AG10803 (cell line): ENCODE measurements around the gene GPSM1.

Source experiments
- DNase-seq: peaks from one replicate; pipeline ENCODE4 v3.0.0; 2010; ENCODE audit warnings: low read depth
- H3K4me3 ChIP-seq: 2 replicates; pipeline ENCODE4 v1.5.1; 2011; ENCODE audit warnings: mild to moderate bottlenecking, low read length, control low read depth
- TF ChIP-seq, protein P1 (sequence below): conservative IDR thresholded peaks from 2 replicates; pipeline ENCODE4 v1.5.1; 2011; ENCODE audit warnings: mild to moderate bottlenecking, low read length, control low read depth, inconsistent platforms

Gene GPSM1

DNA sequence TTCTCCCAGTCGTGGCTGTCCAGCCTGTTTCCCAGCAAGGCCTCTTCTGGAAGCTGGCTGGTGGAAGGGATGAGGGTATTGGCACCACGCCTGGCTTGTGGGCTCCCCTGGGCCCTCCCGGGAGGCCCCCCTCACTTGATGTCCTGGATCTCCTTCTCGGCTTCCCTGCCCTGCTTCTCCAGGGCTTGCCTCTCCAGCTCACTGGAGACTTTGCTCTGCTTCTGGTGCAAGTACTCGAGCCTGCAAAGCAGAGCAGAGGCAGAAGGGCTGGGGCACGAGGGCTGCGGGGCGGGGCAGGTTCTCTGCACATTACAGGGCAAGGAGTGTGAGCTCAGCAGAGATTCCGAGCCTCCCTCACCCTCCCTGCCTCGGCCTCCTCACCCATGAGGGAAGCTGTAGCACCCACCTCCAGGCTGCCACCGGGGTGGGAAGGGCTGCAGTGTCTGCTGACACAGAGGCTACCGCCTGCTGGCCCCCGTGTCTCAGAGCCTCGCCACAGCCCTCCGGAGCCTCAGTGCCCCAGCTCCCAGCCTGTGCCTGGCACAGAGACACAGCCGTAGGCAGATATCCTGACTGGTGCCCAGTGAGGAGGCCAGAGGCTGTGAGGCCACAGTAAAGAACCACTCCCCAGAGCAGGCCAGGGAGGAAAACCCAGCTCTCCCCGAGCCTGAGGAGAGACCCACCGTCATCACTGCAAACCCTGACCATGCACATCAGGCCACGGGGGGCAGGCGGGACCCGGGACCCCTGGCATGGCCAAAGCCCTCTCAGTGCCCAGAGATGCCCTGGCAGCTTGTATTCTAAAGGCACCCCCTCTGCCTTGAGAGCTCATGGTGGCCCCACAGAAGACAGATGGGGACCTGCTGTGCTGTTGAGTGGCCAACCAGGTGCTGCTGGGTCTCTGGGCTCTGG is 65.5 kb downstream of the GPSM1 start:
- no peak overlapping the region for H3K4me3 ChIP-seq
- no peak for DNase-seq
- TF ChIP-seq, protein P1, sequence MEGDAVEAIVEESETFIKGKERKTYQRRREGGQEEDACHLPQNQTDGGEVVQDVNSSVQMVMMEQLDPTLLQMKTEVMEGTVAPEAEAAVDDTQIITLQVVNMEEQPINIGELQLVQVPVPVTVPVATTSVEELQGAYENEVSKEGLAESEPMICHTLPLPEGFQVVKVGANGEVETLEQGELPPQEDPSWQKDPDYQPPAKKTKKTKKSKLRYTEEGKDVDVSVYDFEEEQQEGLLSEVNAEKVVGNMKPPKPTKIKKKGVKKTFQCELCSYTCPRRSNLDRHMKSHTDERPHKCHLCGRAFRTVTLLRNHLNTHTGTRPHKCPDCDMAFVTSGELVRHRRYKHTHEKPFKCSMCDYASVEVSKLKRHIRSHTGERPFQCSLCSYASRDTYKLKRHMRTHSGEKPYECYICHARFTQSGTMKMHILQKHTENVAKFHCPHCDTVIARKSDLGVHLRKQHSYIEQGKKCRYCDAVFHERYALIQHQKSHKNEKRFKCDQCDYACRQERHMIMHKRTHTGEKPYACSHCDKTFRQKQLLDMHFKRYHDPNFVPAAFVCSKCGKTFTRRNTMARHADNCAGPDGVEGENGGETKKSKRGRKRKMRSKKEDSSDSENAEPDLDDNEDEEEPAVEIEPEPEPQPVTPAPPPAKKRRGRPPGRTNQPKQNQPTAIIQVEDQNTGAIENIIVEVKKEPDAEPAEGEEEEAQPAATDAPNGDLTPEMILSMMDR = no peak

DNA sequence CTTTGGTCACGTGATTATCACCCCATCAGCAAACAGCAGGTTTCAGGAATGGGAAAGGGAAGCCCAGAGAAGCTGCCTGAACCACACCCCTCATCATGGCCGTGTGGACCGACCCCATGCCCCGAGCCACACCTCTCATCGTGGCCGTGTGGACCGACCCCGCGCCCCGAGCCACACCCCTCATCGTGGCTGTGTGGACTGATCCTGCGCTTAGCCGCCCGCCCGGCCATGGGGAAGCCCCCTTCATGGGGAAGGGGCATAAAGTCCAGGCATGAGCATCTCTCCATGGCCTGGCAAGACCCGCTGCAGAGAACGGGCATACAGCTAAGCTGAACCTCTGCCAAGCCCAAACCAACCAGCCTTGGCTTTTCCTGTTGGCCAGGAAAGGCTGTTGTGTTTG is 66.2 kb downstream of the GPSM1 start:
- no peak for DNase-seq
- no peak overlapping the region for H3K4me3 ChIP-seq
- TF ChIP-seq, protein P1 = no peak

DNA sequence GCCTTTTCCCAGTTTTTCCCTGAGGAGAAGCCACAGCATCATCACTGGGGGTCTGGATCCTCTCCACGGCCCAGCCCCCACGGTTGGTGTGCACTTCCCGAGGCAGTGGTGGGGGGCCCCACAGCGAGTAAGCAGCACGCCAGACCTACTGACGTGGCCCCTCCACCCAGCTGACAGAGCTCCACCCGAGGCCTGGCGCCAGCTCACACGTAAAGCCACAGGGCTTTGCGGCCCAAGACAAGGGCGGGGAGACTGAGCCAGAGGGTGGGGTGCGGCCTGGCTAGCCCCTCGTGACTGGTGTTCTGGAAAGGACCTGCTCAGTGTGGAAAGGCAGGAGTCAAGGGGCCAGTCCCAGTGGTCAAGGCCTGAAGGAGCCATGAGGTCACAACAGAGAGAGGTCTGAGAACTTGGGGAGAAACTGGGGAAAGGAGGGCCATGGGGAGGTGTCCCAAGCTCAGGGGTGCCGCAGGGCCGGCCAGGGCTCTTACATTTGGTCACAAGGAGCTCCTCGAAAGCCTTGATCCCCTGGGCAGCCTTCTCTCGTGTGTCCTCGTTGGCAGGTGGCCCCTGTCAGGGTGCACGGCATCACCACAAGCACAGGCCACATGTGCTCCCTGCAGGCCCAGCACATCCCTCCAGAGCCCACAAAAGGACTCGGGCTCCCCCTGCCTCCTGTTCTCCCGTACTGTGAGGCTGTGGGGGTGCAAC is 67.1 kb downstream of the GPSM1 start:
- TF ChIP-seq, protein P1 = no peak
- no peak for DNase-seq
- H3K4me3 ChIP-seq = no peak overlapping the region

DNA sequence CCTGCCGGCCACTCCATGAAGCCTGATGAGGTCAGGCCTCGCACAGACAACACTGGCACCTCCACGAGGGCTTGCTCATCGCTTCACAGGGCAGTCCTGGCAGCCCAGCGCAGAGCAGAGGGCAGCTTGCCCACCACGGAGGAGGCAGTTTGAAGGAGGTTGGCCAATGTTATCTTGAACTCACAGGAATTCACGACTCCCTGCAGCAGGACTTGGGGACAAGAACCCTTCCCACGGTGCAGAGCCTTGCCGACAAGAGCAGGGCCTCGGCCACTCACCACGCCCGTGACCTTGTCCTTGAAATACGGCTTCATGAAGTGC is 67.6 kb downstream of the GPSM1 start:
- no peak for DNase-seq
- TF ChIP-seq, protein P1 = no peak
- no peak overlapping the region for H3K4me3 ChIP-seq

DNA sequence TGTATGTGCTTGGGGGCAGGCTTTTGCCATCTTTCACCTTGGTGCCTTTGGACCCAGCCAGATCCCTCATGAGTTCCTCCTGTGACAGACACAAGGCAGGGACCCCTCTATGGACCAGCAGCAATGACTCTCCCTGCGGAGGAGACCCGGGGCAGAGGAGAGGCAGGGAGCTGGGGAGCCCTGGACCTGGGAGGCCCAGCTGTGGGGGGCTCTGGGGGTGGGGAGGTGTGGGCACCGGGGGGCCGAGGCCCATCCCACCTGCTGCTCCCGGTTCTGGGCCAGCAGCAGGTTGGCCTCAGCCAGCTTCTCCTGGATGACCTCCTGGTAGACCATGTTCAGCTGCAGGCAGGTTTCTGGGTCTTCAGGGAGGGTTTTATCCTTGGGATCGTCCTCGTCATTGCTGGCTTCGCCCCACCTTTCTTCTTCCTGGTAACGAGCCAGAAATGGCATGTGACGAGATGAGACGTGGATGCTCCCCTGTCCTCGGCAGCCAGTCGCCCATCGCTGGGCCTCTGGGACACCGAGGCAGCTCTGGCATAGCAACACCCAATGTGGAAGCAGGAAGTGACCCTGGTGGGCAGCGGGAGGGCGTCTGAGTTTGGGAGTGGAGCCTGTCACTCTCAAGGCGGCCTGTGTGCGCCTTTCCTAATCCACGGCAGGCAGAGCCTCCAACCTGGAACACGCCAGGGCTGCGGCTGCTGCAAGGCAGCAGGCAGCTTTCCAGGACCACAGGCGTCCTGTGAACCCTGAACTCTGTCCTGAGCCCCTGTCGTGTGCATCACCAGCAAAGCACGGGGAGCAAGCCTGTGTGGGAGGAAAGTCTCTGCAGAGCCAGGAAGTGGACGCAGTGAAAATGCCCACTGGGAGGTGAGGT is 68.2 kb downstream of the GPSM1 start:
- no peak overlapping the region for H3K4me3 ChIP-seq
- TF ChIP-seq, protein P1 = no peak
- no peak for DNase-seq

DNA sequence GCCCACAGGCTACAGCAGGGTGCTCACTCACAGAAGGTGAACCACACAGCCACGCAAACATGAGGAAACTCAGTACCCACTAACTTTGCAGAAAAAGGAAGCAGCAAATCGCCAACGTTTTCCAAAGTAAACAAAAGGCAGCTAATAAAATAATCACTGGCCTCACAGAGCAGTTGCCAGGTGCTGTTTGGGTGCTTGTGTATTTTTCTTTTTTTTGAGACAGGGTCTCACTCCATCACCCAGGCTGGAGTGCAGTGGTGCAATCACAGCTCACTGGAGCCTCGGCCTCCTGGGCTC is 68.8 kb downstream of the GPSM1 start:
- H3K4me3 ChIP-seq = no peak overlapping the region
- no peak for DNase-seq
- TF ChIP-seq, protein P1 = no peak
